Stimulated activated naive CD8-positive, alpha-beta T cell treated with anti-CD3 and anti-CD28 coated beads, Interleukin-15, Interleukin-2, amounts not matched to agents 100 U/mL and 50 U/mL, for 24 hours (primary cell): Measurements from ENCODE around the gene KRTAP9-4.
"Not testable (repeated sequence)": the region's sequence is repeated elsewhere in the genome, so short reads cannot be mapped to it uniquely, and the experiment has no call there.

ENCODE experiments used
- ATAC-seq: fragments of 150-1000 bp; cut with Tn5 transposase; one replicate; pipeline ENCODE4 v1.10.0; 2021
- DNase-seq: peaks from one replicate; pipeline ENCODE4 v3.0.0; 2021

KRTAP9-4 gene

DNA sequence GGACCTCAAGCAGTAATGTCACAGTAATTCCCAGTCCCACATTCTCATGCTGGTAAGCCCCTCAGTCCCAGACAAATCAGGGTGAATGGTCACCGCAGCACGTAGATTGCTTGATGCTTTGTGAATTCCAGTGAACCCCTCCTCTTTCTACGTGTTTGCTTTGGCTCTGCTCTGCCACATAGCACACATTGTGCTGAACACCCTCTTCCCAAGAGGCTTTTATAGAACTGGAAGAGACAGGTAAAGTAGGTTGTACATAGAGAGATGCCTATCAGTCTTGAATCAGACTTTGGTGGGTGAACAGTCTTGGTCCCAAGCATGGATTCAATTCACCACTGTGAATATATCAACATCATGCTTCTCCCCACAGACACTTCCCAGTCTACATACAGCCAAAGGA is 15.1 kb downstream of the KRTAP9-4 start:
- ATAC-seq = no peak

DNA sequence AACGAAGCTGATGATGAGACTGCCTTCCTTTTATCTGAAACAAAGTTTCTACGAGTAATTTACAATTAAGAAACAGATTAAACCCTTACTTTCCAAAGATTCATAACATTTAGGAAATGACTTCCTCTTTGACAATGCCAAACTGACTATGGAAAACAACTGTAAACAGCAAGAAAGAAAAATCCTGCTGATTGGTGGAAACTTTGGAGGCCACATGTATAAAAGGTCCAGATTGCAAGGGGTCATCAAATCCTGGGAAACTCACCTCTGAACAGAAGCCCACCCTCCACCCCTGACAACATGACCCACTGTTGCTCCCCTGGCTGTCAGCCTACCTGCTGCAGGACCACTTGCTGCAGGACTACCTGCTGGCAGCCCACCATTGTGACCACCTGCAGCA is 15.6 kb downstream of the KRTAP9-4 start, which contains the start of gene KRTAP9-6:
Gene KRTAP9-6 (plus strand): TSS at position 301 of the 400 bp plus-strand sequence. CDS start 0 bp downstream, at position 301.
- DNase-seq (no peak), ATAC-seq (no peak)

More for the DNA sequence above, 15.1 kb downstream of the KRTAP9-4 start:
- DNase-seq = no peak

DNA sequence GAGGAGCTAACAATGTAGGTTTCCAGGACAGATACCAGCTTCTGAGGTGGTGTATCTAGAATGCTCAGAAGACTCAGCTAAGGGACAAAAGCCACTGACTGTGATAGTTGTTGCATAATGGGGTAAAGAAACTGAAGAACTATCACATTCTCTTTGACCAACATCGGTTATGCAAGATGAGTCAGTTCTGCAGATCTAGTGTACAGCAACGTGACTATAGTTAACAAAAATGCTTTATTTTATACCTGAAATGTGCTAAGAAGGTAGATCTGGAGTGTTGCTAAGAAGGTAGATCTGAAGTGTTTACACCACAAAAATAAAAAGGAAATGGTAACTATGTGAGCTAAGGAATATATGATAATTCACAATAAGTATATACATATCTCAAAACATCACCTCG is 18.2 kb downstream of the KRTAP9-4 start:
- no peak for ATAC-seq
- no peak for DNase-seq

DNA sequence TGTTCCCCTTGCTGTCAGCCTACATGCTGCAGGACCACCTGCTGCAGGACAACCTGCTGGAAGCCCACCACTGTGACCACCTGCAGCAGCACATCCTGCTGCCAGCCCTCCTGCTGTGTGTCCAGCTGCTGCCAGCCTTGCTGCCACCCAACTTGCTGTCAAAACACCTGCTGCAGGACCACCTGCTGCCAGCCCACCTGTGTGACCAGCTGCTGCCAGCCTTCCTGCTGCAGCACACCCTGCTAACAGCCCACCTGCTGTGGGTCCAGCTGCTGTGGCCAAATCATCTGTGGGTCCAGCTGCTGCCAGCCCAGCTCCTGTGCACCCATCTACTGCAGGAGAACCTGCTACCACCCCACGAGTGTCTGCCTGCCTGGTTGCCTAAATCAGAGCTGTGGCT is 21.8 kb downstream of the KRTAP9-4 start:
- DNase-seq, ATAC-seq: not testable (repeated sequence)

DNA sequence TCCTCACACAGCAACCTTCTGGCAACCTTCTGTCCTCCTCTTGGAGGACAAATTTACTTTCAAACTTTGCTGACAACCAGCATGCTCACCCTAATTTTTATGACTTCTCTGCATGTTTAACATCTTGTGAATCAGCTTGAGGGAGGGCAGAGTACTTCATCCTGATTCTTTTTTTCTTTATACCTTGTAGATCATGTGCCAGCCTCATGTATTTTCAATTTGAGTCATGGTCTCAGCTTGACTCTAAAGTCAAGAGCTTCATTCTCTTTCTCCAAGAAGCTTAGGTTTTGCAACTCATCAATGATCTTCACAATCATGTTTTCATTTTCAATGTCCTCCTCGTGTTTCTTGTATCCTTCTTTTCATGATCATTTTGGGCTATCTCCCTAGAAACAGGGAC is 22.4 kb downstream of the KRTAP9-4 start:
- no peak for DNase-seq
- no peak for ATAC-seq

DNA sequence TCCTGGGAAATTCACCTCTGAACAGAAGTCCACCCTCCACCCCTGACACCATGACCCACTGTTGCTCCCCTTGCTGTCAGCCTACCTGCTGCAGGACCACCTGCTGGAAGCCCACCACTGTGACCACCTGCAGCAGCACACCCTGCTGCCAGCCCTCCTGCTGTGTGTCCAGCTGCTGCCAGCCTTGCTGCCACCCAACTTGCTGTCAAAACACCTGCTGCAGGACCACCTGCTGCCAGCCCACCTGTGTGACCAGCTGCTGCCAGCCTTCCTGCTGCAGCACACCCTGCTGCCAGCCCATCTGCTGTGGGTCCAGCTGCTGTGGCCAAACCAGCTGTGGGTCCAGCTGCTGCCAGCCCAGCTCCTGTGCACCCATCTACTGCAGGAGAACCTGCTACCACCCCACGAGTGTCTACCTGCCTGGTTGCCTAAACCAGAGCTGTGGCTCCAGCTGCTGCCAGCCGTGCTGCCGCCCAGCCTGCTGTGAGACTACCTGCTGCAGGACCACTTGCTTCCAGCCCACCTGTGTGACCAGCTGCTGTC is 26.2 kb downstream of the KRTAP9-4 start, which contains the start of gene KRTAP9-7:
Gene KRTAP9-7 (plus strand): TSS at position 51 of the 543 bp plus-strand sequence. CDS start 0 bp downstream, at position 51.
- not testable (repeated sequence) for DNase-seq, ATAC-seq

DNA sequence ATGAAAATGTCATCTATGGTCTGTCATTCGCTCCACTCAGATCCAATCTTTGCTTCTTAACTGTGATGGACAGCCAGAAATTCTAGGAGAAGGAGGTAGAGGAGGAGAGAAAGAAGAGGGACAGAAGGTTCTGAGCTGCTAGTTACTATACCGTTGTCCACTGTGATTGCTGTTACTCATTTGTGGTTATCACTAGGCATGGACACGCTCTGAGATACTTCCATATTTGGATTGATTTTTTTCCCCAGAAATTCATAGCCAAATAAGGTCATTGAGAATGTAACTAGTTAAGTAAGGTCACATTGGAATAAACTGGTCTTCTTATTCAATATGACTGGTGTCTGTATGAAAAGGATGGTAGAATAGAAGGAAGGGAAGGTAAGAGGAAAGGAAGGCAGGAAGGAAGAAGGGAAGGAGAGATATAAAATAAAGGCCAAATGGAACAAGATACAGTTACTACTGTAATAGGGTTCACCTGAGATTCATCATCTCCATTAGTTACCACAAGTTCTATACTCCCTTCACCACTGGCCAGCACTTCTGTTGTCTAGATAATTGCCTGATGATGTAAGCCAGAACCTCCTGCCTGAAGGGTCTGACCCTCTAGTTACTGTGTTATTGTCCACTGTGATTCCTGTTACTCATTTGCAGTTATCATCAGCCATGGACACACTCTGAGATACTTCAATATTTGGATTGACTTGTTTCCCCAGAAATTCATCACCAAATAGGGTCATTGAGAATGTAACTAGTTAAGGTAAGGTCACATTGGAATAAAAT is 28.9 kb downstream of the KRTAP9-4 start:
- no peak for ATAC-seq
- DNase-seq = no peak

DNA sequence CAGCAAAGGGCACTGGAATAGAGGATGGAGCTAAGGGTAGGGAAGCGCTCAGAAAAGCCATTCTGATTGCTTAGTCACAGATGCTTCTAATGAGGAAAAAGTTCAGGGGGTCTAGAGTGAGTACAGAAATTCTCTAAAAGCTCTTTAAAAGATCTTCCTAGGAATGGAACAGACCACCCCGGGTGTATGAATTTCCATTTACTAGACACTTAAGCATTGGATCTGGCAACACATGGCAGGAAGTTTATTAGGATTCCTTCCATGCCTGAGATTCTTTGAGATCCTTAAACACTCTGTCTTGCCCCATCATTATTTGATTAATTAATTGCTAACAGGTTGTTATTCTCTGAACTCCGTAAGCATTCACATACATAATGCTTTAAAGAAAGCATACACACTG is 34.6 kb downstream of the KRTAP9-4 start:
- ATAC-seq = no peak
- DNase-seq = no peak

DNA sequence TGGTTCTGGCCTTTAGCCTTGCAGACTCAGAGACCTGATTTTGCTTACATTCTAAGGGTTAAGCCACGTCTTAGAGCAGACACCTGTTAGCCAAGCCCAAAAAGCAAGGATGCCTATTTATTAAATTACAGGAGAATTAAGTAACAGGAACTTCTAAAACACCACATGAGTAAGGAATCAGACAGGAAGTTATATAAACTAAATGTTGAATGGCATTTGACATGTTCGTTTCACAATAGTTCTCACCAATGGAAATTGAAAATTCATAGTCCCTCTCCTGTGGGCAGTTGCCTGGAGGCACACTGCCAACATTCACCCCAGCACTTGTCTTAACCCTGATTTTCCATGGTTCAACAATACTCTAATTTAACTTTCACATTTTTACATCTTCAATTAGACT is 35.1 kb downstream of the KRTAP9-4 start:
- no peak for DNase-seq
- no peak for ATAC-seq

DNA sequence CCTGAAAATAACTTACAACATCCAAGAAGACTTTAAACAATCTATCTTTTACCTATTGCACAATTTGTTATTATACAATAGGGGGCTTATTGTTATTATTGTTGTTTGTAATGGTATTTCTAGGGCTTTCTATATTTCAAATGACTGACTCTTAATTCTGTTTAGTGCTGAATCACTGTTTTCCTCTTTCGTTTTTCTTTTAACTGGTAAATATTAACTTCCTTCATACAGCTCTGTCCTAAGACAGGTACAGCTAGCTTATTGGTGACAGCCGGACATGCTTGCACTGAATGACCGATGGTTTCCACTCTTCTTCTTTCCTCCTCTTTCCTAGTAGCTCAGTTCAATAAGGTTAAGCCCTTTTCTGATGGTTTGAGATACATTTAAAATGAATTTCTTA is 37.6 kb downstream of the KRTAP9-4 start:
- DNase-seq (no peak), ATAC-seq (no peak)

DNA sequence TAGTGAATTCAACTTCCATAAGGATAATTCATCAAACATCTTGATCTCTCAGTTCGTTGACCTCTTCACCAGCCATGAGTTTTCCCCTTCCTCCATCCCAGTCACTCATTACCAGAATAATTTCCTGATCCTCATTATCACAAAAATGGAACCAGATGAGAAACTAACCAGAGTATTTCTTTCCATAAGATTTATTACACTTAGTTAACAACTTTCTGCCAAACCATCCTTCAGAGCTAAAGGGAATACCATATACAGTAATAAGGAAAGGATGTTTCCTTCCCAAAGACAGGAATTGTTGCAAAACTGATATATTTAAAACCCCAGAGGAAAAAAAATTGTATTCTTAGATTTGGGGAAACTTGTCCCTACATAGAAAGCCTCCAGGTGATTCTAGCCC is 44.5 kb downstream of the KRTAP9-4 start:
- no peak for DNase-seq
- ATAC-seq = no peak

DNA sequence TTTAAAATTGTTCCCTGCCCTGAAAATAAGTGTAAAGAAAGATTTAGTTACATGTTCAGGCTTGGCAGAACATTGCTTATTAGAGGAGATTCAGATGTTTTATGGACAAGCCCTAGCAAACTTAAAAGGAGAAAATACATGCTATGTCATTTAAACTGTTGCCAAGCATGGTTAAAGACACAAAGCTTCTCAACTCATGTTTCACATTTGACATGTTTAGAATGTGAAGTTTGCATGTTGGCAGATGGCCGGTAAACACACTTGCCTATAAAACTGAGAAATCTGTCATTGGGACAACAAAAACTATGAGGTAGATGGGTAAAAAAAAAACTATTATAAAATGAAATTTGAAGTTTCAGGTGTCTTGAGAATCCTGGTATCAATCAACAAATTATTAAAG is 47.4 kb downstream of the KRTAP9-4 start:
- ATAC-seq (no peak), DNase-seq (no peak)

DNA sequence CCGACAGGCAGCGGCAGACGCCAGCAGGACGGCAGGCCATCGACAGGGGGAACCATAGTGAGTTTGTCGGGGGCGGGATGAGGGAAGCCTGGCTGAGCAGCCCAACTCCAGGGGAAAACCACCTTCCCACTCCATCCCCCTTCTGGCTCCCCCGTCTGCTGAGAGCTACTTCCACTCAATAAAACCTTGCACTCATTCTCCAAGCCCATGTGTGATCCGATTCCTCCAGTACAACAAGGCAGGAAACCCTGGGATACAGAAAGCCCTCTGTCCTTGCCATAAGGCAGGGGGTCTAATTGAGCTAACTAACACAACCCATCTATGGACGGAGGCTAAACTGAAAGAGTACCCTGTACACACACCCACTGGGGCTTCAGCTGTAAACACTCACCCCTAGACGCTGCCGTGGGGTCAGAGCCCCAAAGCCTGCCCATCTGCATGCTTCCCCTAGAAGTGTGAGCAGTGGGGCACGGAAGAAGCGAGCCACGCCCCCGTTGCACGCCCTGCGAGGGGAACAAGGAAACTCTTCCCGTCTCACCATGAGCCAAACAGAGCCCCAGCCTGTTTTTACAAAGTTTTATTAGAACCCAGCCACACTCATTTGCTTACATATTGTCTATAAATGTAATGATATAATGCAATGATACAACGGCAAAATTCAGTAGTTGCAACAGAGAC is 49.1 kb downstream of the KRTAP9-4 start:
- DNase-seq = no peak
- ATAC-seq = no peak
